ENCODE measurements around the gene FGD2. TPM values are rescaled to one million over a fixed set of nuclear protein-coding genes. Genes with fewer than 3 reads are reported as not detected.

The FGD2 gene
- total RNA-seq, 4 donors from 2014 or later: 11.6 to 34.5 (median 22.5) TPM

DNA sequence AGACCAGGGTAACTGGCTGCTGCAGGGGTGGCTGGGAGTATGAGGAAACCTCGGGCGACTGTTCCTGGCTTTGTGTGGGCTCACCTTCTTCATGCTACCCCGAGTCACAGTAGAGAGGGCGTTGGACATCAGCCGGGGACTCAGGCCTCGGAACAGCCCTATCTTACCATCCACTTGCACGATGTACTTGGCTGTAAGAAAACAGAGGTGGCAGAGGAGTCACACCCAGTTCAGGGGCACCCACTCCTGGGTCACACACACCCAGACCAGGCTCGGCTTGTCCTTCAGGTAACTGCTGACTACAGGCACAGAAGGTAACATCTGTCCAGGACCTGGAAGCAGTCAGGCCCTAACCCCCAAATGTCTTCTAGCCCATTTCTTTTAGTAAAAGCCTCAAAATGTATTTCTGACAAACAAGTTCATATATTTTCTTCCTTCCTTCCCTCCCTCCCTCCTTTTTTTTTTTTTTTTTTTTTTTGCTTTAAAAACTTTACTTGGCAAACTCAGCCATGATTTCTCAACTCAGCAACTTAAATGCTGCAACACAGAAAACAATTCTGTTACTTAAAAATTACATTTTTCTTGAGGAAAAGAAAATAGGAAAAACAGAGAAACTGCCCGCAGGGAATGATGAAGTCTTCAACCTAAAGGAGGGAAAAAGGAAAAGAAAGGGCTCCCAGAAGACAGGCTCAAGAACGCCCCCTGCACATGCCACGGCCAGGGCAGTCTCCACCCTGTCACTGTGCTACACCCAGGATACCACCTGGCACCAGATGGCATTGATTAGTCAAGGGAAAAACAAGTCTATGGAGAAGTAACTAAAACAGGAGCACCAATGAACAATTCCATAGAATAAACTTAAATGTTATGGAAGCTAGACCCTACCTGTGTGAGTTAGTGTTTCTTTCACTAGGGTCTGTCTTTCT is 26.8 kb upstream of the FGD2 start:
- WGBS, 2 donors (ENCODE audit: low coverage in 1 of 2): 77 to 90% methylated on average over 2 to 8 of the region's 11 CpGs
- Histone ChIP-seq H3K27me3 (no peaks in the 10 kb centered on the region), H3K27ac (peak overlapping the region in 1 of 4 donors; percentile 61), H3K4me3 (no peak overlapping the region), H3K9me3 (no peaks in the 10 kb centered on the region), H3K36me3 (peaks cover 0 to 65% of the 10 kb centered on the region in 2 donors), H3K4me1 (peaks cover 0 to 73% (median 18%) of the 10 kb centered on the region in 3 donors)
- no peak for ATAC-seq
- no peak for TF ChIP-seq POLR2A (IDR thresholded peaks at IDR 0.05)
- TF ChIP-seq POLR2AphosphoS5 (IDR thresholded peaks at IDR 0.05): no peak
- TF ChIP-seq EP300 (IDR thresholded peaks at IDR 0.05): no peak
- TF ChIP-seq, protein P1, sequence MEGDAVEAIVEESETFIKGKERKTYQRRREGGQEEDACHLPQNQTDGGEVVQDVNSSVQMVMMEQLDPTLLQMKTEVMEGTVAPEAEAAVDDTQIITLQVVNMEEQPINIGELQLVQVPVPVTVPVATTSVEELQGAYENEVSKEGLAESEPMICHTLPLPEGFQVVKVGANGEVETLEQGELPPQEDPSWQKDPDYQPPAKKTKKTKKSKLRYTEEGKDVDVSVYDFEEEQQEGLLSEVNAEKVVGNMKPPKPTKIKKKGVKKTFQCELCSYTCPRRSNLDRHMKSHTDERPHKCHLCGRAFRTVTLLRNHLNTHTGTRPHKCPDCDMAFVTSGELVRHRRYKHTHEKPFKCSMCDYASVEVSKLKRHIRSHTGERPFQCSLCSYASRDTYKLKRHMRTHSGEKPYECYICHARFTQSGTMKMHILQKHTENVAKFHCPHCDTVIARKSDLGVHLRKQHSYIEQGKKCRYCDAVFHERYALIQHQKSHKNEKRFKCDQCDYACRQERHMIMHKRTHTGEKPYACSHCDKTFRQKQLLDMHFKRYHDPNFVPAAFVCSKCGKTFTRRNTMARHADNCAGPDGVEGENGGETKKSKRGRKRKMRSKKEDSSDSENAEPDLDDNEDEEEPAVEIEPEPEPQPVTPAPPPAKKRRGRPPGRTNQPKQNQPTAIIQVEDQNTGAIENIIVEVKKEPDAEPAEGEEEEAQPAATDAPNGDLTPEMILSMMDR (IDR thresholded peaks at IDR 0.05): no peak

- no peaks in the 10 kb centered on the region for H3K27me3 ChIP-seq
- peak; percentile 63 for ATAC-seq
- peaks cover 0 to 77% (median 24%) of the 10 kb centered on the region in 3 donors for H3K4me1 ChIP-seq
- peak overlapping the region in 2 of 4 donors; percentile 24 to 61 for H3K27ac ChIP-seq
- H3K4me3 ChIP-seq: no peak overlapping the region
- TF ChIP-seq, protein P1 (IDR thresholded peaks at IDR 0.05): peak; percentile 36 to 67 (median 58)
- no peak for TF ChIP-seq POLR2AphosphoS5 (IDR thresholded peaks at IDR 0.05)
- WGBS, 2 donors (ENCODE audit: low coverage in 1 of 2): 6 to 11% methylated on average over 4 of the region's 4 CpGs
- no peaks in the 10 kb centered on the region for H3K9me3 ChIP-seq
- H3K36me3 ChIP-seq: peaks cover 0 to 58% of the 10 kb centered on the region in 2 donors
Observed at GRCh38 chr6:36979347-36979742, 26.1 kb upstream of the FGD2 start.

- Histone ChIP-seq H3K4me1 (peaks cover 0 to 82% (median 25%) of the 10 kb centered on the region in 3 donors), H3K36me3 (peaks cover 0 to 50% of the 10 kb centered on the region in 2 donors), H3K27ac (peak overlapping the region in 2 of 4 donors; percentile 24 to 61), H3K9me3 (no peaks in the 10 kb centered on the region), H3K27me3 (no peaks in the 10 kb centered on the region), H3K4me3 (no peak overlapping the region)
- TF ChIP-seq POLR2A (IDR thresholded peaks at IDR 0.05) (no peak), POLR2AphosphoS5 (IDR thresholded peaks at IDR 0.05) (no peak), EP300 (IDR thresholded peaks at IDR 0.05) (no peak)
- TF ChIP-seq, protein P1 (IDR thresholded peaks at IDR 0.05): no peak
- 25 to 26% methylated on average over 6 of the region's 6 CpGs for WGBS, 2 donors (ENCODE audit: low coverage in 1 of 2)
- no peak for ATAC-seq
Observed at GRCh38 chr6:36980129-36980528, 25.3 kb upstream of the FGD2 start.

DNA sequence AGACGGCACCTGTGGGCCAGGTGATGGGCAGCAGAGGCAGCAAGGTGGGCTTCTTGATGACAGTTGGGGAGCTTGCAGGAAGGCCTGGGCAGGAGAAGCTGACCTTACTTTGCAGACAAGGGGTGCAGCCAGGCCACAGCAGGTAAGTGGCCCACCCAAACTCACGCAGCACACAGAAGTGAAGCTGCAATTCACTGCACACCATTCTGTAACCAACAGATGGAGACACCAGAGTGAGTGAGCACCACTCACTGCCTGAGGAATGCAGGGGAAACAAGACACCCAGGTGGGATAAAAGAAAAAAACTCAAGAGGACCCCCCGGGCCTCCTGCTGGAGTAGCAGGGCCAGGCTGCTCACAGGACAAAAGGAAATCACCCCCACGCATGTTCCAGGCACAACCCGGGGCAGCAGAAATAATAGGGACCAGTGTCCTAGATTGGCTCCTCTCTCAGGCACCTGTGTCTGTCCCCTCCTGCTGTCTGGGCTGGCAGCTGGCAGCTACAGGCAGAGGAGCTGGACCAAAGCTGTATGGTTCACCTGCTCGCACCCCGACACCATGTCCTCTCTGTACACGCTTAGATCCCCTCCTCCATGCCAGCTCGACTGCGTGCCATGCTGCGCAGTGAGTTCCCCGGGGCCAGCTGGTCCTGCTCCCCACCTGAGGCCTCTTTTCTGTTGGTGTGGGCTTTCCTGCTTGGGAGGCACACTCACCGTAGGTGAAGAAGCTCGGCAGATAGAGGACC is 24.4 kb upstream of the FGD2 start:
- no peak overlapping the region for H3K4me3 ChIP-seq
- ATAC-seq: no peak
- no peaks in the 10 kb centered on the region for H3K27me3 ChIP-seq
- WGBS, 2 donors (ENCODE audit: low coverage in 1 of 2): 80 to 89% methylated on average over 1 to 6 of the region's 14 CpGs
- H3K36me3 ChIP-seq: peaks cover 0 to 41% of the 10 kb centered on the region in 2 donors
- TF ChIP-seq, protein P1 (IDR thresholded peaks at IDR 0.05): no peak
- TF ChIP-seq EP300 (IDR thresholded peaks at IDR 0.05) (no peak), POLR2A (IDR thresholded peaks at IDR 0.05) (no peak), POLR2AphosphoS5 (IDR thresholded peaks at IDR 0.05) (no peak)
- H3K27ac ChIP-seq: peak overlapping the region in 1 of 4 donors; percentile 61
- peaks cover 0 to 74% (median 25%) of the 10 kb centered on the region in 3 donors for H3K4me1 ChIP-seq
- H3K9me3 ChIP-seq: no peaks in the 10 kb centered on the region
